Measurements from ENCODE around the gene VIPR2.
"Not testable (repeated sequence)": the region's sequence is repeated elsewhere in the genome, so short reads cannot be mapped to it uniquely, and the experiment has no call there.

VIPR2 gene

GRCh38 chr7:159105066-159105780, 39.4 kb downstream of the VIPR2 start:
- FAIRE-seq (no peak), DNase-seq (ENCODE audit: insufficient read length, low spot score) (no peak)
- no peak for TF ChIP-seq POLR2A (IDR thresholded peaks at IDR 0.05; ENCODE audit: low read depth, low read length)

- FAIRE-seq (no peak), DNase-seq (ENCODE audit: insufficient read length, low spot score) (no peak)
- no peak for TF ChIP-seq POLR2A (IDR thresholded peaks at IDR 0.05; ENCODE audit: low read depth, low read length)
These were observed 40.3 kb downstream of the VIPR2 start for GRCh38 chr7:159104188-159104920.

- TF ChIP-seq POLR2A (IDR thresholded peaks at IDR 0.05; ENCODE audit: low read depth, low read length), result no peak
- FAIRE-seq, result no peak
- DNase-seq (ENCODE audit: insufficient read length, low spot score), result no peak
These were observed 41.1 kb downstream of the VIPR2 start for GRCh38 chr7:159103382-159104187.

- FAIRE-seq, result no peak
- no peak for DNase-seq (ENCODE audit: insufficient read length, low spot score)
- no peak for TF ChIP-seq POLR2A (IDR thresholded peaks at IDR 0.05; ENCODE audit: low read depth, low read length)
These were observed 41.8 kb downstream of the VIPR2 start for GRCh38 chr7:159102681-159103381.

GRCh38 chr7:159101661-159102091, 43.0 kb downstream of the VIPR2 start:
- not testable (repeated sequence) for DNase-seq (ENCODE audit: insufficient read length, low spot score); FAIRE-seq

GRCh38 chr7:159101083-159101395, 43.6 kb downstream of the VIPR2 start:
- not testable (repeated sequence) for FAIRE-seq; DNase-seq (ENCODE audit: insufficient read length, low spot score)

GRCh38 chr7:159100281-159101082, 44.2 kb downstream of the VIPR2 start:
- DNase-seq (ENCODE audit: insufficient read length, low spot score); FAIRE-seq: not testable (repeated sequence)

GRCh38 chr7:159099711-159100231, 44.9 kb downstream of the VIPR2 start:
- no peak for TF ChIP-seq POLR2A (IDR thresholded peaks at IDR 0.05; ENCODE audit: low read depth, low read length)
- DNase-seq (ENCODE audit: insufficient read length, low spot score), result no peak
- FAIRE-seq, result no peak

- DNase-seq (ENCODE audit: insufficient read length, low spot score), result no peak
These were observed 45.6 kb downstream of the VIPR2 start for GRCh38 chr7:159098811-159099655.

GRCh38 chr7:159098424-159098786, 46.3 kb downstream of the VIPR2 start:
- FAIRE-seq, result no peak

More at GRCh38 chr7:159098811-159099655, 45.6 kb downstream of the VIPR2 start:
- TF ChIP-seq POLR2A (IDR thresholded peaks at IDR 0.05; ENCODE audit: low read depth, low read length), result no peak
- FAIRE-seq, result no peak

GRCh38 chr7:159097661-159098423, 46.8 kb downstream of the VIPR2 start:
- DNase-seq (ENCODE audit: insufficient read length, low spot score) (no peak), FAIRE-seq (no peak)
- no peak for TF ChIP-seq POLR2A (IDR thresholded peaks at IDR 0.05; ENCODE audit: low read depth, low read length)

More at GRCh38 chr7:159098424-159098786, 46.3 kb downstream of the VIPR2 start:
- no peak for DNase-seq (ENCODE audit: insufficient read length, low spot score)
- TF ChIP-seq POLR2A (IDR thresholded peaks at IDR 0.05; ENCODE audit: low read depth, low read length), result no peak
